GM18873 (cell line): ENCODE results near the gene FGF7.
"Not testable (repeated sequence)": the region's sequence is repeated elsewhere in the genome, so short reads cannot be mapped to it uniquely, and the experiment has no call there.

ENCODE experiments used
- ATAC-seq: cut with Tn5 transposase; IDR thresholded peaks from one replicate; pipeline ENCODE4 v1.9.1; 2021; ENCODE audit warnings: mild to moderate bottlenecking, moderate library complexity, moderate number of reproducible peaks; ENCODE audit not compliant: unreplicated experiment, low FRiP score

Gene FGF7, protein sequence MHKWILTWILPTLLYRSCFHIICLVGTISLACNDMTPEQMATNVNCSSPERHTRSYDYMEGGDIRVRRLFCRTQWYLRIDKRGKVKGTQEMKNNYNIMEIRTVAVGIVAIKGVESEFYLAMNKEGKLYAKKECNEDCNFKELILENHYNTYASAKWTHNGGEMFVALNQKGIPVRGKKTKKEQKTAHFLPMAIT

GRCh38 chr15:49423021-49423420 is at the start of gene FGF7:
Gene FGF7, plus strand, starts transcription at chr15:49423242. Its CDS starts 1,056 bp downstream, at chr15:49424298.
- ATAC-seq: no peak

DNA sequence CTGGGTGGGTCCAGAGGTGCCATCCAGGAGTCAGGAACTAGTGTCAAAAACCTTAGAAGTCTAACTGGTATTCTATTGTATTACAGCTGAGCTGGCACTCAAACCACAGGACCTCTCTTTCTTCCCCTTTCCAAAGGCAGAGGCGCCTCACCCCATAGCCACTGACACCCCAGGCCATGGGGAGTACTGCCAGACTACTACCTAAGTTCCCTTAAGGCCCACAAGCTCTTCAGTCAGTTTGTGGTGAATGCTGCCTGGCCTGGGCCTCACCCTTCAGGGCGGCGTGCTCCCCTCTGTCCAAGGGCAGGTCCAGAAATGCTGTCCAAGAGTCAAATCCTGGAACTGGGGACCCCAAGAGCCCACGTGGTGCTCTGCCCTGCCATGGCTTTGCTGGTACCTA is 43.0 kb upstream of the FGF7 start:
- ATAC-seq: no peak

GRCh38 chr15:49380912-49381311 is 42.1 kb upstream of the FGF7 start:
- no peak for ATAC-seq

- ATAC-seq: no peak
Measured at GRCh38 chr15:49382394-49382793, 40.6 kb upstream of the FGF7 start.

- ATAC-seq: no peak
Measured at GRCh38 chr15:49383266-49383665, 39.8 kb upstream of the FGF7 start.

GRCh38 chr15:49387471-49387870 is 35.6 kb upstream of the FGF7 start:
- no peak for ATAC-seq

GRCh38 chr15:49402515-49403296 is 20.3 kb upstream of the FGF7 start:
- ATAC-seq: not testable (repeated sequence)

GRCh38 chr15:49406352-49407118 is 16.5 kb upstream of the FGF7 start:
- no peak for ATAC-seq

GRCh38 chr15:49410641-49411040 is 12.4 kb upstream of the FGF7 start:
- no peak for ATAC-seq

GRCh38 chr15:49412797-49413196 is 10.2 kb upstream of the FGF7 start:
- no peak for ATAC-seq

DNA sequence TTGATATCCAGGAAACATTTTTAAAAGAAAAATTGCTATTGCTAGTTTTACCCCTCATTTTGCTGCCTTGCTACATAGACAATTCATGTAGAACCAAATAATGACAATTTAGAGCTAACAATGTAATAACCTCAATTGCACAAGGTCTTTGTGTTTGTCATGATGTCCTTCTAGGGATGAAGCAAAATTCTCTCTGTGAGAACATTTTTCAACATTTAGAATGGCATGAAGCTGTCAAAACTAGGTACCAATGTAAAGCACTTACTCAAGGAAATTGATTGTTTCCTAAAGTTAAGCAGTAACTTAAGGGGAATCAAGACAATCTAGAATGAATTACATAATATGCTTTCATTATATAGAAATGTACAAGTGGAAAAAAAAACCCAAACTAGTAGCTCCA is 7.9 kb upstream of the FGF7 start:
- ATAC-seq: no peak

GRCh38 chr15:49415638-49416037 is 7.4 kb upstream of the FGF7 start:
- ATAC-seq: no peak

GRCh38 chr15:49418811-49419210 is 4.2 kb upstream of the FGF7 start:
- ATAC-seq: no peak

- ATAC-seq: no peak
Measured at GRCh38 chr15:49421991-49422390, 1.1 kb upstream of the FGF7 start.

- no peak for ATAC-seq
Measured at GRCh38 chr15:49423901-49424550, 984 bp downstream of the FGF7 start.

DNA sequence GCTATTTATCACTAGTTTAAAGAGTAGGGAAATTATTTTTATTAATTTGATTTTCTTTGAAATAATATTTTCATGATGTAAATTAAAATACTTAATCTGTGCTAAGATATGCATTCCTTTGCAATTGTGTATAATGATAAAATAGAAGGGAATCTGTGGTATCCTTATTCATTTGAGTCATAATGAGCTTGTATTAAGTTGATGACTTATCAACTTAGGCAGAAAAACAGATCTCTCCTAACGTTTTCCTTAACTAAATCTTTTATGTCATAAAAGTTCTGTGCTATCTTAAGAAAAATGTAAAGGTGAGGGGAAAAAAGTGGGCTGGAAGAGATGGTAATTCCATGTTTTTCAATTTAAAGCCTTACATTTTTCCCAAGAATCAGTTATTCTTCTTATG is 1.9 kb downstream of the FGF7 start:
- no peak for ATAC-seq

- ATAC-seq: no peak
Measured at GRCh38 chr15:49427372-49427771, 4.3 kb downstream of the FGF7 start.

GRCh38 chr15:49428409-49429095 is 5.5 kb downstream of the FGF7 start:
- no peak for ATAC-seq

- no peak for ATAC-seq
Measured at GRCh38 chr15:49430046-49430445, 7.0 kb downstream of the FGF7 start.

GRCh38 chr15:49435174-49435573 is 12.1 kb downstream of the FGF7 start:
- ATAC-seq: no peak
